GM21723 (cell line): ENCODE measurements around the gene TMEFF2.

Source experiments
- ATAC-seq: cut with Tn5 transposase; IDR thresholded peaks from one replicate; pipeline ENCODE4 v1.9.1; 2021; ENCODE audit warnings: mild to moderate bottlenecking, moderate library complexity; ENCODE audit not compliant: unreplicated experiment

TMEFF2 gene

GRCh38 chr2:191977754-191978153 is 217.0 kb downstream of the TMEFF2 start:
- ATAC-seq = no peak

- ATAC-seq = no peak
Measured at GRCh38 chr2:191976436-191976835, 218.3 kb downstream of the TMEFF2 start.

- no peak for ATAC-seq
Measured at GRCh38 chr2:191974676-191975075, 220.1 kb downstream of the TMEFF2 start.

GRCh38 chr2:191970867-191971266 is 223.9 kb downstream of the TMEFF2 start:
- ATAC-seq = no peak

- no peak for ATAC-seq
Measured at GRCh38 chr2:191968120-191968519, 226.6 kb downstream of the TMEFF2 start.

- ATAC-seq = no peak
Measured at GRCh38 chr2:191965733-191966132, 229.0 kb downstream of the TMEFF2 start.

GRCh38 chr2:191961556-191961955 is 233.2 kb downstream of the TMEFF2 start:
- no peak for ATAC-seq

- no peak for ATAC-seq
Measured at GRCh38 chr2:191959209-191959608, 235.5 kb downstream of the TMEFF2 start.

GRCh38 chr2:191957996-191958860 is 236.5 kb downstream of the TMEFF2 start:
- no peak for ATAC-seq

- no peak for ATAC-seq
Measured at GRCh38 chr2:191954451-191954850, 240.3 kb downstream of the TMEFF2 start.

- no peak for ATAC-seq
Measured at GRCh38 chr2:191952515-191953270, 242.0 kb downstream of the TMEFF2 start.

- ATAC-seq = no peak
Measured at GRCh38 chr2:191951832-191952231, 242.9 kb downstream of the TMEFF2 start.

- ATAC-seq = no peak
Measured at GRCh38 chr2:191951376-191951775, 243.4 kb downstream of the TMEFF2 start.

- no peak for ATAC-seq
Measured at GRCh38 chr2:191950132-191950874, 244.4 kb downstream of the TMEFF2 start.

- no peak for ATAC-seq
Measured at GRCh38 chr2:191947235-191947634, 247.5 kb downstream of the TMEFF2 start.

- no peak for ATAC-seq
Measured at GRCh38 chr2:191946471-191947182, 248.1 kb downstream of the TMEFF2 start.

- ATAC-seq = no peak
Measured at GRCh38 chr2:191945623-191946022, 249.1 kb downstream of the TMEFF2 start.

GRCh38 chr2:191942739-191943103 is 252.0 kb downstream of the TMEFF2 start:
- no peak for ATAC-seq

- no peak for ATAC-seq
Measured at GRCh38 chr2:191942090-191942738, 252.5 kb downstream of the TMEFF2 start.

GRCh38 chr2:191941376-191941929 is 253.3 kb downstream of the TMEFF2 start:
- no peak for ATAC-seq
